ENCODE data around the gene DENND6B.
"Not testable (repeated sequence)": the region's sequence is repeated elsewhere in the genome, so short reads cannot be mapped to it uniquely, and the experiment has no call there.

The DENND6B gene

DNA sequence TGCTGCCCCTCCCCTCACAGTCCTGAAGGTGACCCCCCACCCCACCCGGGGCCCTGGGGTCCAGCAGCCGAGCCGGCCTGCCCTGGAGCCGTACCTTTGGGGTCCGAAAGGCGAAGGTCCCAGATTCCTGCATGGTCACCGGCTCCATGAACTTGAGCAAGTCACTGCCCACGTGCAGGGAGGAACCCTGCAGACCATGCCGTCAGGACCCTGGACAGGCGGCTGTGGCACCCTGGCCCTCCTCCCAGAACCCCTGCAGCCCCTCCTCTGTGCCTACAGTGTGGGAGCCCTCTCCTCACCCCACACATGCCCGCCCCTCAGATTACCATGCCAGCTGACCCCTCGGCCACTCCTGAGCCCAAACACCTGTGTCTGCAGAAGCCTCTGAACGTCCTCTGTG is 42.3 kb downstream of the DENND6B start:
- DNase-seq: no peak

DNA sequence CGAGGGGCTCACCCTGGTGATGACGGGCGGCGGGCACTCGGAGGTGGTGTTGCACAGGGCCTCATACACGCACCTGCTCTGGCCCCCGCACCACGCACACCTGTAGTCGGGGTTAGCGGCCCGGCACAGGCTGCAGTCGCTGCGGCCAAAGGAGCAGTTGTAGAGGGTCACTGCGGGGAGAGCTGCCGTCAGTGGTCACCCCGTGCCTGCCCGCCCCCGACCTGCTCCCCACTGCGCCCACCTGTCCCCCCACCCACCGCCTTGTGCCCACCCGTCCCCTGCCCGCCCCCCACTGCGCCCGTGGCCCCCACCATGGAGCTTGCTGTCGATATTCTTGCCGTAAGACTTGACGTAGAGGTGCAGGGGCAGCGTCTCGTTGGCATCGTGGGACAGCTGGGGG is 43.0 kb downstream of the DENND6B start:
- no peak for DNase-seq

DNA sequence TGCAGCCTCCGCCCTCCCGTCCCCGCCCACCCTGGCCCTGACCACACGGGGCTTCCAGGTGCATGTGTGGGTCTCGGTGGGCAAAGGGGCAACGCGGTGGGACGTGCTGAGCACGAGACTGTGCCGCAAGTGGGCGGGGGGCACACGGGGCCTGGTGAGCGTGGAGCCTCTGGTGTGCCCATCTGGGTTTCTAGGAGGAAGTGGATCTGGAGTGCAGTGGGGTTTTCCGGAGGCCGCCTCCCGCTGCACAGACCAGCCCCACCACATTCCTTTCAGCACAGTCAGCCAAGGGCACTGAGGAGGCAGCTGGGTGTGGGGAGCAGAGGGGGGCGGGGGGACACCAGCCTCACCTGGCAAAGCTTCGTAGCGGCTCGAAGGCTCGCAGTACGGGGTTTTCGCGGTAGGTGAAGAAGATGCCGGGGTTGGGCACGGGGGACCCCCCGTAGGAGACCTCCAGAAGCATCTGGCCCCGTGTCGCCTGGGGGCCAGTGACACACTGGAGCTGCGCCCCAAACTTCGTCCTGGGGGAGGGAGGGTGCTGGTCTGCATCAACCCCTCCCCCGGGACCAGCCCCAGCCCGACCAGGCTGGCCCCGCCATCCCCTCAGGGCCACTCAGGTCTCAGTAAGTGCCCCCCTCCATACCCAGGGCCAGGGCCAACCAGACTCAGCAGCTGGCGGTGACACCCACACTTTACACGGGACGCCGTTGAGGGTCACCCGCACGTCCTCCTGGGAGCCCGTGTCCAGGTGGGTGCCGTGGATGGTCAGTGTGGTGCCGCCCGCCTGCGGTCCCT is 44.3 kb downstream of the DENND6B start:
- no peak for DNase-seq

DNA sequence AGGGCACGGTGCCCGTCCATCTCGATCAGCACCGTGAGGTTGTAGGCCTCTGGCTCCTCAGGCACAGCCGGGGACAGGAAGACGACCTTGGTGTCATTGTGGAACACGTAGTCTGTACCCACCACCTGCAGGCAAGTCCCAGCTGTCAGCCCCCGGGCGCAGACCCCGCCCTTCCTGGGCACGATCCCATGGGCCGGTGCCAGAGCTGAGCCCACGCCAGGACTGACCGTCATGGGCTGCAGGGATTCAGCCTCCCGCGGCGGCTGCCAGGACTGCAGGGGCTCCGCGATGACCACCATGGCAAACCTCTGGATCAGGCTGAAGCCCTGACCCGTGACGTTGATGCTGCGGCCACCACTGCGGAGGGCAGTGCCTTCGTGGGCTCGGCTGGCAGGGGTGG is 44.9 kb downstream of the DENND6B start:
- DNase-seq: no peak

DNA sequence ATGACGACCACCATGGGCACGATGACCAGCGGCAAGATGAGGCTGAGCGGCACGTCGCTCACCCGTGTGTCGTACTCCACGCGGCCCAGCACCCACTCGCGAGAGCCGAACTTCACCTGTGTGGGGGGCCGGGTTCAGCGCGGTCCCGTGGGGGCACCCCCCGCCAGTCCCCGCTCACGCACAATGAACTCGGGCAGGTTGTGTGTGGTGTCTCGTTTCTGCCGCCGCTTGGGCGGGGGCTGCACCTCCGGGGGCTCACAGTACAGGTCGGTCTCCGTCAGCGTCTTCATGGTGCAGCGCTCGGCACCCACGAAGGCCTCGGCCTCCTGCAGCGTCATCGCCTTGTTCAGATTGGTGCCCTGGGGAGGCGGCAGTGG is 45.4 kb downstream of the DENND6B start:
- no peak for DNase-seq

DNA sequence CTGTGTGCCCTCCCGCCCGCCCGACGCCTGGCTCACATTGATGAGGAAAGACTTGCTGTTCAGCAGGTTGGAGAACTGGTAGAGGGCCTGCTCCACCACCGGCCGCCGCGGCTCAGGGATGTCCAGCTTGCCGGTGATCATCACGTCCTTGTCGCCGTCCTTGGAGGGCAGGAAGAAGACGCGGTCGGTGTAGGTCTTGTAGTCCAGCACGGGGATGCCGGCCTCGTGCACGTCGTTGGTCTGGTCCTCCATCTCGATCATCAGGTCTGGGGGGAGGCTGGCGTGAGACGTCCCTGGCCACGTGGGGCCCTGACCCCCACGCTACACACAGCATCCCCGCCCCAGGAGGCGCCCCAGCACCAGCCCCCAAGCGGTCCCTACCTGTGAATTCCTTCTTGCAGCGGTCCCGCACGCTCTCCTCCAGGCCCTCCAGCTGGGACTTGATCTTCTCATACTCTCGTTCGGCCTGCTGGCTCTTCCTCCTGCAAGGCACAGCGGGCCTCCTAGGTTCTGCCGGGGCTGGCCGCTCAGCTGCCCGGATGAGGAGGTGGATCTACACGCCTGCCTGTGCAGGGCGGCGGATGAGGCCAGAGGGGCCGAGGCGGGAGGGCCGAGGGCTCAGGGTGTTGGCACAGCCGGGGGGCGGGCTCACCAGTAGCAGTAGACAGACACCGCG is 46.0 kb downstream of the DENND6B start:
- DNase-seq: no peak

DNA sequence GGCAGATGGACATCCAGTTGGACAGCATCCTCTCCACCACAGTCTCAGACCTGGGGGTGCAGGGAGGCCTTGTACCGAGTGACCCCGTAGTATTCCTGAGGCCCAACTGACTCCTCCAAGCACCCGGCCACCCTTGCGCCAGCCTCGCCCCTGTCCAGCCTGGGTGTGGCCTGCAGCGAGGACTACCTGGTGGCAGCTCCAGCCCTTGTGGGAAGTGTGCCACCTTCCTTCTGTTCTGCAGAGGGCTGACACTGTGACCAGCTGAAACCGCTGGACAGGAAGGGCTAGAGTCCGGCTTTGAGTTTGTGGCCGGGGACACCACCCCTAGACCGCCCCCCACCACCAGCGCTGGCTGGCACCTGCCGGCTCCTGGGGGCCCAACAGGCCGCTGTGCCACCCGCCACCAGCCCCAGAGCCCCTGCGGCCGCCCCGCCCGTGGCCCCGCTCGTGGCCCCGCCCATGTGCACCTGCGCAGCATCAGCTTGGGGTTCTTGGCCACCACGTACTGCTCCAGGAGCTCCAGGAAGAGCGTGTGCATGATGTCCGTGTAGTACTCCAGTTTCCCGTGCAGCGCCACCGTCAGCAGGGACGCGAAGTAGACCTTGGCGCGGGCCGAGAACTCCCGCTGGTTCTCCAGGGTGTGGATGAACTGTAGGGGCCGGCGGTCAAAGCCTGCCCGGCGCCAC is 46.6 kb downstream of the DENND6B start:
- no peak for DNase-seq

DNA sequence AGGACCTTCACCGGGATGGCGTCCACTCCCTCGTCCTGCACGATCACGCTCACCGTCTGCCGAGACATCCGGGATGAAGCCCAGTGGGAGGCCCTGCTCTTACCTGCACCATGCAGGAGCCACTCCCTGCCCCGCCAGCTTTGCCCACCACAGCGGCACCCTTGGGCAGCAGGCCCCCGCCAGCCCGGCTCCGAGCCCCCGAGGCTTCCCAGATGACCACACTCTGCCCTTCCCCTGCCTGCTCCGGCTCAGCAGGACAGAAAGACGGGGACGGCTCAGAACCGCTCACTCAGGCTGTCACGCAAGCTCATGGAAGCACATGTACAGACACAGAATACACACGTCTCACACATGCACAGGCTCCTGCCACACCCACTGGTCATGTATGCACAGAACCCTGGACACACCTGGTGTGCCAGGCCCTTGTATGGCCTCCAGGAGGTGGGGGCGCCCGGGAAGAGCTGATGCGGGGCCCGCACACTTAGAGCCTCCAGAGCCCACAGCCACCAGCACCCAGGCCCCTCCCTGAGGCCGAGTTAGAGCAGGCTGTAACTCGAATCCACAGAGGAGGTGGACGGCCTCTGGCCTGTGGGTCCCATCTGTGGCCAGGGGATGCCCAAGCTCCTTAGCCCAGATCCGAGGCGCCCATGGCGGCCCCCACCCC is 47.7 kb downstream of the DENND6B start:
- DNase-seq: no peak

DNA sequence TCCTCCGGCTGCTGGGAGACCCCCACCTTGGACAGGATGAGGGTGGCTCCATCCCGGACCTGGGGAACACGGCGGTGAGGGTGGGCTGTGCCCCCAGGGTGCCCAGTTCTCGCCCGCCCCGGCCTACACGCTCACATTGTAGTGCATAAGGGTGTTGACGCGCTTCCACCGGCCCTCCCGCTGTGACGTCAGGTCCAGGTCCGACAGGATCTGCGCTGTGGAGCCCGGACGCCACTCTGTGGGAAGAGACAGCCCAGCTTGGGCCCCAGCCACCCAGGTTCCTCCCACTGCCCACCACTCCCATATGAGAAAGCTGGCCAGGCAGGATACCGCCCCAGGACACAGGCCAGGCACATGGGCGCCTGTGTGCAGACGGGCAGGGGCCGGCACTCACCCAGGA is 48.4 kb downstream of the DENND6B start:
- DNase-seq: no peak

DNA sequence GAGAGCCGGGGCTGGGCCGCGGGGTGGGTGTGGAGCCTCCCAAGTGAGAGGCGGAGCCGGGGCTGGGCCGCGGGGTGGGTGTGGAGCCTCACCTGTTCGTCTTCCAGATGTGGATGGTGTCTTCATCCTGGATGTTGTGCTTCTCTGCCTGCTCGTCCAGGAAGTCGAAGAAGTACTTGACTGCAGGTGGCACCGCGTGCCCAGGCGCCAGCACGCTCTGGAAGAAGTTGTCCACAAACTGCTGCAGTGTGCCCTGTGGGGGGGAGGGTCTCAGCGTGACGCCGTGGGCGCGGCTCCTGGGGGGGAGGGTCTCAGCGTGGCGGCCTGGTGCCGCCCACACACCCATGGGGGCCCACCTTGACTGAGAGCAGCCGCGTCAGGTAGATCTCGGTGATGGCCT is 49.1 kb downstream of the DENND6B start:
- DNase-seq: no peak

DNA sequence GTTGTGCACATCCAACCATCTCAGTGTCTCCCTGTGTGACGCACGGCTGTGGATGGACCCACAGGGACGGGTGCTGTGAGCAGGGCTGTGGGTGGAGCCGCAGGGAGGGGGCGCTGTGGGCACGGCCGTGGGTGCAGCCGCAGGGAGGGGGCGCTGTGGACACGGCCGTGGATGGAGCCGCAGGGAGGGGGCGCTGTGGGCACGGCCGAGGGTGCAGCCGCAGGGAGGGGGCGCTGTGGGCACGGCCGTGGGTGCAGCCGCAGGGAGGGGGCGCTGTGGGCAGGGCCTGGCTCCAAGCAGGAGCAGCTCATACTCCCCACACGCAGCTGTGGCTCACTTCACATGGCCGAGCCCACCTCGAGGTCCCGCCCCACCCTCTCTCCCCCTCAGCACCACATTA is 50.7 kb downstream of the DENND6B start:
- no peak for DNase-seq

DNA sequence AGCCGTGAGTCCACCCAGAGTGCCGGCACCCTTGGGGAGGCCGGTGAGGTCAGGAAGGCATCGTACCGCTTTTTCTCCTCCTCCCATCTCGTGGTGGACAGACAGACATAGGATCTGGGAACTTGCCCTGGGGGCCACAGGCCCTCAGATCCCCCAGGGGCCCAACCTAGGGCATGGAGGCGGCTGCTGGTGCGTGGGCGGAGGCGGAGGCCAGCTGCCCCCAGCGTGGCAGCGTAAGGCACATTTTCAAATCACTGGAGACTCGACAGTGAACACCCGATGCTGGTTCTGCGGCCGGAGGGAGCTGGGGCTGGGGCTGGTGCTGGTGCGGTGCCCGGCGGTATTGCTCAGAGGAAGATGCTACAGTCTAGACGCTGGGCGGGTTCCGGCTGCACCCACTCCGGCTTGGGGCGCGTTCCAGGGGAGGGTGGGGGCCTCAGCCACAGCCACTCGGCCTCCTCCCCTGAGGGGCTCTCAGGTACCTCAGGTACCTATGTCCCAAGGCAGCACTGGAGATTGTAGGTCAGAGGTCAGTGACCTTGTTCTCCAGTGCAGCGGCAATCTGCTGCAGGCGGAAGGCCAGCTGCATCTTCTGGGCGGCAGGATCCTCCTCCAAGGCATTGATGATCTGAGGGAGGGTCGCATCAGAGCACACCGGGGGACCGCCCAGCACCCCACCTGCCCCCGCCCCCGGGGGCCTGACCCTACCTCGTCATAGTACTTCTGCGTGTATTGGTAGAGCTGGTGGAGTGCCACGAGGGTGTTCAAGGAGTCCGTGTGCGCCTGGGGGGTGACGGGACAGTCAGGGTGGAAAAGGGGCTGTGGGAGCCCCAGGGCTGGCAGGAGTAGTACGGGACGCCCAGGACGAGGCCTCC is 51.4 kb downstream of the DENND6B start:
- no peak for DNase-seq

DNA sequence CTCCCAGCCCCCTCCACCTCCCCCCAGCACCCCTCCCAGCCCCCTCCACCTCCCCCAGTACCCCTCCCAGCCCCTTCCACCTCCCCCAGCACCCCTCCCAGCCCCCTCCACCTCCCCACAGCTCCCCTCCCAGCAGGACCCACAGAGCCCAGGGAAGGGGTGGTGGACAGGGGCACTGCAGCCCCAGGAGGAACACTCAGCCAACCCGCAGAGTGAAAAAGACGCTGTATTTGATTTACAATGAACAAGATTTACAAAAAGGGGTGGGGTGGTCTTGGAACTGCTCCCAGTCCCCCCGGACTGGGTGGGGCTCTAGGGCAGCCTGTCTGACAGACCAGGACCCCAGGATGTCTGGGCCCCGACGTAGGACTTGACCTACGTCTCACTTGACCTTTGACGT is 52.0 kb downstream of the DENND6B start:
- DNase-seq: no peak

DNA sequence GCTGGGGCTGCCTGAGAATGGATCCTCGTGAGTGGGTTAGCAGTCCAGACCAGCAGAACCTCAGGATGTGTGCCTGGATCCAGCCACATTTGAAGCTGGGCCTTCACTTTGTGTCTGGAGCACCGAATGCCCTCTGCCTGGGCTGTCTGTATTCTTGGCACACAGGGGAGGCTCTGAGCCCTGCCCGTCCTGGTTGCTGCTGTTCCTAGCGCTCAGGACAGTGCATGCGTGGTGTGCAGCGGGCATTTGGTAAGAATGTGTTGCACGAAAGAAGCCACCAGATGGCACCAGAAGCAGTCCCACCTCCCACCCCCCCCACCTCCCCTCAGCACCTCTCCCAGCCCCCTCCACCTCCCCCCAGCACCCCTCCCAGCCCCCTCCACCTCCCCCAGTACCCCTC is 52.5 kb downstream of the DENND6B start:
- DNase-seq: no peak

DNA sequence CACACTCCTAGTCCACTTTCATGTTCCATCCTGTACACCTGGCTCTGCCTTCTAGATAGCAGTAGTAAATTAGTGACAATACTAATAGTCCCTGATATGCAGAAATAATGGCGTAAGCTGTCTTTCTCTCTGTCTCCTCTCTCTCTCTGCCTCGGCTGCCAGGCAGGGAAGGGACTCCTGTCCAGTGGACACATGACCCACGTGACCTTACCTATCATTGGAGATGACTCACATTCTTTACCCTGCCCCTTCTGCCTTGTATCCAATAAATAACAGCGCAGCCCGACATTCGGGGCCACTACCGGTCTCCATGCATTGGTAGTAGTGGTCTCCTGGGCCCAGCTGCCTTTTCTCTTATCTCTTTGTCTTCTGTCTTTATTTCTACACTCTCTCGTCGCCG is 53.0 kb downstream of the DENND6B start:
- not testable (repeated sequence) for DNase-seq

DNA sequence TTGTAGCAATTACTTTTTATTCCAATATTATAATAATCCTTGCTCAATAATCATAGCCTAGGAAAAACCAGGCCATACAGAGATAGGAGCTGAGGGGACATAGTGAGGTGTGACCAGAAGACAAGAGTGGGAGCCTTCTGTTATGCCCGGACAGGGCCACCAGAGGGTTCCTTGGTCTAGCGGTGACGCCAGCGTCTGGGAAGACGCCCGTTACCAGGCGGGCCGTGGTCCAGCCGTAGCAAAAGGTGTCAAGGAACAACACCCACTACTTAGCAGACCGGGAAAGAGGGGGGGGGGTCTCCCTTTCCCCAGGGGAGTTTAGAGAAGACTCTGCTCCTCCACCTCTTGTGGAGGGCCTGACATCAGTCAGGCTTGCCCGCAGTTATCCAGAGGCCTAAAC is 53.5 kb downstream of the DENND6B start:
- not testable (repeated sequence) for DNase-seq

DNA sequence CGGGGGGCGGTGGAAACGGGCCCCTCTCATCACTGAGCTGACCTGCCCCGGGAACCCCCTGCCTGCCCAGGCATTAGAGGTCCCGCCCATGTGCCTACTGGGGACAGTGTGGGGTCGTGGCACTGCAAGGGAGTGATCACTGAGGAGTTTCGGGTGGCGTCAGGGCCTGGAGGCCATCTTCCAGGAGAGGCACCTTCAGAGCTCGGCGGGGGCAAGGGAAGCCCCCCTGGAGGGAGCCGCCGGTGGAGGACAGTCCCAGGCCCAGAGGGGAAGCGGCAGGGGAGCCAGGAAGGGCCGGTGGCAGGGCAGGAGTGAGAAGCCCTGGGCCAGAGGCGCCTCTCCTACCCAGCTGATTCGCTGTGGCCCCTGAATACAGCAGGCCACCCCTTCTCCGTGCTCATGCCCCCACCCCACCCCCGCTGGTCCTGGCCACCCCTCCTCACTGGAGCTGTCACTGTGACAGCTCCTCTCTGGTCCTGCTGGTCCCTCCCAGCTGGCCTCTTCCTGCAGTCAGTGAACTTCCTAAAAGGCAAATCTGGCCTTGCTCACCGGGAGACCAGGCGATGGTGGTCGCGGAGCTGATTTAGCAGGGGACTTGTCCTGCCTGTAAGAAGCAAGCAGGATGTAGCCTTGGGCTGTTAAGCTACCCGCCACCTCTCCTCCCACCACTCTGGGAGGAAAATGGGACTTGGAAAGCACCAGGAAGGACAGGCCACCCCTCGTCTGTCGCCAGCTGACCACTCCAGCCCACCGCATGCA is 54.6 kb downstream of the DENND6B start:
- DNase-seq: no peak

DNA sequence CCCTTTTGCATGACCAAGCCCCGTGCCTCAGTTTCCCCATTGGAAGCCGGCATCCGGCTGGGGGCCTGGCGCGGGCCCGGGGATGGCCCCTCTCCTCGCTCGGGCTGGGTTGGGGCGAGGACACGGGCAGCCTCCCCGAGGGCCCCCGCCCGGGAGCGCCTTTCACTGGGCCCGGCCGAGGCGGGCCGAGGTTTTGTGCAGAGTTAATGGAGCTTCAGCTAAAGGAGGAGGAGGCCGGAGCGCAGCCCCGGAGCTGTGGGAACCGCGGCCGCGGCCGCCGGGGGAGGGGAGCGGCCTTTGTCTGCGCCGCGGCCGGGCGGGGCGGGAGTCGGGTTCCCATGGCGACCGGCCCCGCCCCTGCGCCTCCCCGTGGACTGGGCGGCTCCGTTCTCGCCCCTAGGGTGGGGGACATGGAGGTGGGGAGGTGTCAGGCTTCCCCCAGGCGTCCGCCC is 55.3 kb downstream of the DENND6B start:
- DNase-seq: peak in 1 of 2 experiments; percentile 41

DNA sequence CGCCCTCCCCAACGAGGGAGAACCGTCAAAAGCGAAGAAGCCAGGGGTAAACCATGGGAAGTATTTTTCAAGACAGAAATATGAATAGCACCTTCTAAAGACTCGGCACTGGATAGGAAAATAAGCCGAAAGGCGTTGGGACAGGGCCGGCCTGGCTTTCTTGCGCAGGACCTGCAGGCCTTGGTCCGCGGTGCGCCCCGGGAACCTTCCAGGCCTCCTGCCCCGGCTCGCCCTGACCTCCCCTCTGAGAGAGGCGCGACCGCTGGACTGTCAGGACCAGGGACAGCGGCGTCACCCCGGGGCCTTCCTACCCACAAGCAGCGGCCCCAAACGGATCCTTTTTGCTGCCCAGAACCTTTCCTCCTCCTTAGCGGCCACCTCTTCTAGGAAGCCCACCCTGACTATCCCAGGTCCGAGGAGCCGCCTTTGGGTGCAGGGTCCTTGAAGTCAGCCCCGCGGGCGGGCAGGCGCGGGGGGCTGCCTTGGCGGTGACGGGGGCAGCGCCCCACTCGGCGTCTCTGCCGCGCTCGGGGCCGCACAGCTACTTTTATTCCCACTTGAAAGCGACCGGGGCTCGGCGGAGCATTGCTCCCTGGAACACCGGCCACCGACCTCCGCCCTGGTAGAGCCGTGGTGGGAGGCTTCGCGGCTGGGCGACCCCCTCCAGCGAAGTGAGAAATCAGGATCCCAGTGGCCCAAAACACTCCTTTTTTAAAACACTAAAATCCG is 56.0 kb downstream of the DENND6B start:
- DNase-seq: no peak

DNA sequence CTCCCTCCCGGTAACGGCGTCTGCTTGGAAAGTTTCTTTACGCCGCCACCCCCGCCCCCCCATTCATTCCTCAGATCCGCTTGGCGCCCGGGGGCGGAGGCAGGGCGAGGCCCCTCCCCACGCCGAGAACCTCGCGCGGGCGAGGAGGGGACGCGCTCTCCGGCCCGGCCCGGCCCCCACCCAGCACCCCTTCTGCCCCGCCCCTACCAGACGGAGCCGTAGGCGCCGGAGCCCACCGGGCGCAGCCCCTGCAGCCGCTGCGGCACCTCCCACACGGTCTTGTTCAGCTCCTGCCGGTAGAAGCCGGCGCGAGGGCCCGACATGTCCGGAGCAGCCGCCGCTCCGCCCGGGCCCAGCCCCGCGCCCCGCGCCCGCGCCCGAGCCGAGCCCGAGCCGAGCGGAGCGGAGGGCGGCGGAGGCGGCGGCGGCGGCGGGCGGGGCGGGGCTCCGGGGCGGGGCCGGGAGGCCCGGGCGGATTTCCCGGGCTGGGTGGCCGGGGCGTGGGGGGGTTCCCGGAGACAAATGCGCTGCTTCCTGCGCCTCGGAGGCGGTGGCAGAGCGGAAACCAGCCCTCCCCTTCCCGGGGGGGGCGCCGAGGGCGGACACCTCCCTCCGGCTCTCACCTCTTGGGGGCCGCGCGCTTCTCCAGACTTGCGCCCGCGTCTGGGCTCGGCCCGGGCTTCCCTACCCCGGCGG is 56.7 kb downstream of the DENND6B start, which contains the start of gene MAPK11:
Gene MAPK11, minus strand, starts transcription at position 411 of the 696 bp plus-strand sequence. Its CDS starts 88 bp downstream, at position 323.
- no peak for DNase-seq

Data from NCI-H187 (cell line).